GM18907 (cell line): ENCODE data around the gene NR2C2AP.

Experiments used
- ATAC-seq: cut with Tn5 transposase; IDR thresholded peaks from one replicate; pipeline ENCODE4 v1.9.1; 2021; ENCODE audit warnings: mild to moderate bottlenecking, moderate library complexity; ENCODE audit not compliant: unreplicated experiment

Gene NR2C2AP

GRCh38 chr19:19152668-19153384, 50.4 kb downstream of the NR2C2AP start:
- ATAC-seq, result no peak

- ATAC-seq, result no peak
These were observed 51.8 kb downstream of the NR2C2AP start for GRCh38 chr19:19151418-19151817.
